Tibial artery (tissue), 4 donors: ENCODE data around the gene CCR2.

Source experiments
- DNase-seq, 2 donors: peaks; one replicate each; pipeline ENCODE4 v3.0.0-alpha.2; 2019
- H3K27ac ChIP-seq, 2 donors: fragments of 200-600 bp; sonication (generic) in 1 of 2; 1 replicate in 1 of 2; 2 replicates in 1 of 2; pipeline ENCODE4 v1.5.1; 2018 to 2019; ENCODE audit warnings: mild to moderate bottlenecking in 1 of 2
- H3K27me3 ChIP-seq, 2 donors: fragments of 200-600 bp; sonication (generic) in 1 of 2; one replicate each; pipeline versions ENCODE4 v1.5.1 to v1.6.0; 2016 to 2019
- H3K36me3 ChIP-seq, 3 donors: fragments of 200-600 bp; sonication (generic) in 2 of 3; one replicate each; pipeline ENCODE4 v1.5.1; 2016 to 2019; ENCODE audit warnings: mild to moderate bottlenecking in 2 of 3
- H3K4me1 ChIP-seq, 4 donors: fragments of 200-600 bp; sonication (generic) in 2 of 4; 1 replicate in 3 of 4; 2 replicates in 1 of 4; pipeline ENCODE4 v1.5.1; 2016 to 2019
- H3K4me3 ChIP-seq, 2 donors: fragments of 200-600 bp; sonication (generic) in 1 of 2; 1 replicate in 1 of 2; 2 replicates in 1 of 2; pipeline ENCODE4 v1.5.1; 2018 to 2019; ENCODE audit warnings: mild to moderate bottlenecking in 2 of 2
- H3K9me3 ChIP-seq, 3 donors: fragments of 200-600 bp; sonication (generic) in 1 of 3; one replicate each; pipeline ENCODE4 v1.5.1; 2016 to 2019
- CTCF ChIP-seq, 2 experiments: fragments of 200-600 bp in 1 of 2; fragments of 450-650 bp in 1 of 2; IDR thresholded peaks; one replicate each; pipeline ENCODE4 v1.5.1; 2017 to 2019; ENCODE audit warnings: antibody characterized with exemption in 2 of 2, mild to moderate bottlenecking in 1 of 2, moderate library complexity in 1 of 2
- intact Hi-C: fragments of 100-400 bp; cut with DNase I; formaldehyde crosslinking; loops from one replicate; pipeline ENCODE4 v1.15.0; 2023; ENCODE audit warnings: low total_unique reads

Gene CCR2

GRCh38 chr3:46367811-46368210 is 13.9 kb downstream of the CCR2 start:
- Histone ChIP-seq H3K27ac (no peak overlapping the region), H3K4me3 (no peak overlapping the region), H3K36me3 (no peaks in the 10 kb centered on the region), H3K27me3 (peaks cover 0 to 16% of the 10 kb centered on the region in 2 donors), H3K4me1 (no peaks in the 10 kb centered on the region), H3K9me3 (no peaks in the 10 kb centered on the region)
- intact Hi-C loops: no loop called here
- no peak for TF ChIP-seq CTCF (IDR thresholded peaks at IDR 0.05)
- no peak for DNase-seq

GRCh38 chr3:46368569-46368968 is 14.7 kb downstream of the CCR2 start:
- DNase-seq: peak; percentile 44 to 71
- Histone ChIP-seq H3K27me3 (peaks cover 0 to 17% of the 10 kb centered on the region in 2 donors), H3K27ac (no peak overlapping the region), H3K4me3 (no peak overlapping the region), H3K36me3 (no peaks in the 10 kb centered on the region), H3K9me3 (no peaks in the 10 kb centered on the region), H3K4me1 (no peaks in the 10 kb centered on the region)
- intact Hi-C loops: no loop called here
- no peak for TF ChIP-seq CTCF (IDR thresholded peaks at IDR 0.05)

- no peak for DNase-seq
- Histone ChIP-seq H3K4me3 (no peak overlapping the region), H3K4me1 (no peaks in the 10 kb centered on the region), H3K36me3 (no peaks in the 10 kb centered on the region), H3K9me3 (no peaks in the 10 kb centered on the region), H3K27ac (no peak overlapping the region), H3K27me3 (peaks cover 0 to 17% of the 10 kb centered on the region in 2 donors)
- TF ChIP-seq CTCF (IDR thresholded peaks at IDR 0.05): no peak
- intact Hi-C loops: no loop called here
Measured at GRCh38 chr3:46369151-46369550, 15.2 kb downstream of the CCR2 start.

GRCh38 chr3:46369675-46370132 is 15.8 kb downstream of the CCR2 start:
- Histone ChIP-seq H3K4me3 (no peak overlapping the region), H3K27me3 (peaks cover 0 to 17% of the 10 kb centered on the region in 2 donors), H3K36me3 (no peaks in the 10 kb centered on the region), H3K27ac (no peak overlapping the region), H3K9me3 (no peaks in the 10 kb centered on the region), H3K4me1 (no peaks in the 10 kb centered on the region)
- intact Hi-C loops: no loop called here
- no peak for DNase-seq
- TF ChIP-seq CTCF (IDR thresholded peaks at IDR 0.05): no peak

GRCh38 chr3:46370839-46371518 is 17.1 kb downstream of the CCR2 start, which contains the start of gene CCR5:
Gene CCR5, plus strand, starts transcription at chr3:46370946. Its CDS starts 1,957 bp downstream, at chr3:46372903.
- H3K27ac ChIP-seq: no peak within 1 kb of the TSS
- H3K4me1 ChIP-seq: no peaks in the 10 kb centered on the region
- H3K27me3 ChIP-seq: peaks cover 0 to 14% of the 10 kb centered on the region in 2 donors
- no peak within 1 kb of the TSS for H3K4me3 ChIP-seq
- DNase-seq: no peak
- H3K36me3 ChIP-seq: no peaks in the 10 kb centered on the region
- intact Hi-C loops: no loop called here
- no peak for TF ChIP-seq CTCF (IDR thresholded peaks at IDR 0.05)
- H3K9me3 ChIP-seq: no peaks in the 10 kb centered on the region
